DMS53 treated with DMSO at 0.1 percent for 48 hours (cell line): ENCODE results near the gene TNKS2.

ENCODE experiments used
- DNase-seq: peaks from one replicate; lab custom pipeline; 2025; ENCODE audit not compliant: unreplicated experiment; lab: John Stamatoyannopoulos, UW

The TNKS2 gene

GRCh38 chr10:91908337-91909116 lies 110.3 kb downstream of the TNKS2 start:
- DNase-seq = peak; percentile 90

- DNase-seq = peak; percentile 80
Observed at GRCh38 chr10:91909117-91909677, 111.0 kb downstream of the TNKS2 start, which contains the start of gene FGFBP3. FGFBP3 (minus strand) TSS chr10:91909486; CDS start chr10:91908969, 517 bp downstream.

GRCh38 chr10:91910467-91910866 lies 112.2 kb downstream of the TNKS2 start:
- DNase-seq = no peak
